Measurements from ENCODE around the gene RPP40.

RPP40 gene

DNA sequence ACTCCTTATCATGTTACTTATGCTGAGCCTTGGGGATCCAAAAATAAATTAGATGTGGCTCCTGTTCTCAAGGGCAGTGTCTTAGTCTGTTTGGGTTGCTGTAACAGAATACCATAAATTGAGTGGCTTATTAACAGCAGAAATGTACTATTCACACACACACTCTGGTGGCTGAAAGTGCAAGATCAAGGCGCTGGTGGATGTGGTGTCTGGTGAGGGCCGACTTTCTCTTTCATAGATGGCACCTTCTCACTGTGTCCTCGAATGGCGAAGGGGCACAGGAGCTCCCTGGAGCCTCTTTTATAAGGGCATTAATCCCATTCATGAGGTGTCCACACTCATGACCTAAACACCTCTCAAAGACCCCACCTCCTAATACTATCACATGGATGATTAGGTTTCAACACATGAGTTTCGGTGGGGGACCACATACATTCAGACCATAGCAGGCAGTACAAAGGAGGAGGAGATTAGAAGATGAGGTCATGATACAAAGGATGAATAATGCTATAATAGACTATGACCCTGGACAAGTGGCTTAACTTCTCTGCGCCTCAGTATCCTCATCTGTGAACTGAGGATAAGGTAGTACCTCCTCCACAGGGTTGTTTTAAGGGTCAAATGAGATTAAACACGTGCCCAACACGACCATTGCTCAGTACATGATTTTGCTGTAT lies 34.1 kb downstream of the RPP40 start:
- no peak for DNase-seq (ENCODE audit: low read depth)

GRCh38 chr6:4967301-4968030 lies 36.4 kb downstream of the RPP40 start:
- no peak for DNase-seq (ENCODE audit: low read depth)

GRCh38 chr6:4965562-4966389 lies 38.1 kb downstream of the RPP40 start:
- no peak for DNase-seq (ENCODE audit: low read depth)

GRCh38 chr6:4964675-4965561 lies 38.9 kb downstream of the RPP40 start:
- DNase-seq (ENCODE audit: low read depth) = no peak

DNA sequence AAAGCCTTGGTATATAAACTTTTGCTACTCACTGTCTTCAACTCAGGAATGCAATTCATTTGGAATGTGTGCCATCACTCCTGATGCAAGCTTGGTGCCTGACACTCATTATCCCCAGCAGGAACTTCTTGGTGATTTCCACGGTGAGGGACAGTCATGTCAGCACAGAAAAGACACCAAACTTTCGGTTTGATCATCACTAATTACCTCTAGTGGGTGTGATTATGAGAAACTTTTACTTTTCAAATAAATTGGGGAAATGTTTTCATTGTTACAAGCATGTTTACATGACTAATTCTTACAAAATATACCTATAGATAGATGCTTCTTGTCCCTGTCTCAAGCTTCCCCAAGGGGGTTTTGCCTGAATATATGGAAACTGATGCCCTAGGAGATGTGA lies 40.9 kb downstream of the RPP40 start:
- DNase-seq (ENCODE audit: low read depth) = no peak

DNA sequence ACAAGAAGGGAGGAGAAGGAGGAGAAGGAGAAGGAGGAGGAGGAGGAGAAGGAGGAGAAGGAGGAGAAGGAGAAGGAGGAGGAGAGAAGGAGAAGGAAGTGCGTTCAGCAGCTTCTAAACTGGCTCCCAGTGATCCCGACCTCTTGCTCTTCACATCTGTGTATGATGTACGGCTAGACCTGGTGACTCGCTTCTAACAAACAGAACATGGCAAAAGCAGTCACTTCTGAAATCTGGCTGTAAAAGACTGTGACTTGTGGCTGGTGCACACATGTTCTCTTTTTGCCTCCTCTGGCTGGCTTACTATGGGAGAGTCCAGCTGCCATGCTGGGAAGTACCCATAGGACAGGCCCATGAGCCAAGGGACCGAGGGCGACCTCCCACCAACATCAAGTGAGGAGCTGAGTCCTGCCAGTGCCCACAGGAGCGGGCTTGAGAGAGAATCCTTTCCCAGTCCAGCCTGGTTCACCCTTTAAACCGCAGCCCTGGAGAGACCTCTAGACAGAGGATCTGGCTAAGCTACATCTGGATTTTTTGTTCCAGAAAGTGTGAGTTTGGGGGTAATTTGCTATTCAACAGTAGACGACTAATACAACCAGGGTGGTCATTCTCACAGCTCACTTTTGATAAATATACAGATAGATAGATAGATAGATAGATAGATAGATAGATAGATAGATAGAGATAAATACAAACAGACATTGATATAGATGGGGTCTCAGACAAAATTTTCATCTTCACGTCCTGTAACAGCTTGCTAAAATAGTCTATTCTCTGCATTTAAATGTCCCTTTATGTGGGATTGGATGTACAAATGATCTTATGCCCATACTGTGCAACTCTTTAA lies 42.3 kb downstream of the RPP40 start:
- DNase-seq (ENCODE audit: low read depth) = no peak

DNA sequence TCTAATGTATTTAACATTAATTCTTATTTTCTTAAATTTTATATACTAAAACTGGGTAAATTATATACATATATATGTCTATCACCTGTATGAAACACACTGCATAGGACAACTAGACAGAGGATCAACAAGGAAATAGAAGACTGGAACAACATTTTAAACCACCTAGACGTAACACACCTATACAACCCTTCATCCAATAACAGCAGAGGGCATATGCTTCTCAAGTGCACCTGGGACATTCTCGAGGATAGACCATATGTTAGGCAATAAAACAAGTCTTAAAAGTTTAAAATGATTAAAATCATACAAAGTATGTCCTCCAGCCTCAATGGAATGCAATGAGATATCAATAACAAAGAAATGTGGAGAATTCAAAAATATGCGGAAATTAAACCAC lies 45.2 kb downstream of the RPP40 start:
- no peak for DNase-seq (ENCODE audit: low read depth)

DNA sequence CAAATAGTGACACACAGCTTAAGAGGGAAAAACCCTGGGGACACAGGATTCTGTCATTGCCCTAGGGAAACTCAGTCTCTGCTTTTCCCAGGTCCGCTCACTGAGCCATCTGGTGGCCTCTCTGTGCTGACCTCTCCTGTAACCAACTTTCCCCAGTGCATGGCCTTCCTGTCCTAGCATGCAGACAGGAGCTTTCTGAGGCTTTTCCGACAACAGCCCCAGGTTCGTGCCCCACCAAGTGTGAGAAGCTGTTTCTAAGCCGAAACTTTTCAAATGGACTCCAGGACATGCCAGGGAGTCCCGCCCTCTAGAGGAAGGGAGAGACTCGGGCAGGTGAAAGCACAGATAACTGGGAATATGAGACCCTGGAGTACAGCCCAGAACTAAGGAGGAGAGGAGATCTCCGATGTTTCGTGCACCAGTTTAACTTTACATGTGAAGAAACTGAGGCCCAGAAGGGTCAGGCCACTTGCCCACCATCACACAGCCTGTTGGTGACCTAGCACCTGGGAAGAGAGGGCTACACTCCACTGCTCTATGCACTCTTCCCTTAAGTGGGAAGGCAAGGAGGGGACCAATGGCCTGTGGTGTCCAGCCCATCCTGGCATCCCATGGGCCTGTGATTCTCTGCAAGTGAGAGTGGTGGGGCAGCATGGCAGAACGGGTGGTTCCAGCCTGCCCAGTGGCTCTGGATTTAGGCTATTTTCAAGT lies 46.2 kb downstream of the RPP40 start:
- no peak for DNase-seq (ENCODE audit: low read depth)

DNA sequence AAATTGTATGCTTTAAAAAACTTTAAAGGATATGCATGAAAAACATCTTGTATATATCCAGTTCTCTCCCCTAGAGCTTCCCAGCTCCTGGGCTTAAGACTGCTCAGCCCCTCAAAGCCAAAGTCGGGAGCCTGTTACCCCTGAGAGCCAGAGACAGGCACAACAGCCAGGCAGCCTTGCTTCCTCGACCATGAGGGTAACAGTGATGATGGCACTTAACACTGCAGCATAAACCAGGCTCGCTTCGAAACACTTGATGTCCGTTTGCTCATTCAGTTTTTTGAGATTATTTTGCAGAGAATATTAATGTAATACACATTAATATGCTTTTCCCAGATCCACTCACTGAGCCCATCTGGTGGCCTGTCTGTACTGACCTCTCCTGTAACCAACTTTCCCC lies 47.2 kb downstream of the RPP40 start:
- DNase-seq (ENCODE audit: low read depth) = no peak

DNA sequence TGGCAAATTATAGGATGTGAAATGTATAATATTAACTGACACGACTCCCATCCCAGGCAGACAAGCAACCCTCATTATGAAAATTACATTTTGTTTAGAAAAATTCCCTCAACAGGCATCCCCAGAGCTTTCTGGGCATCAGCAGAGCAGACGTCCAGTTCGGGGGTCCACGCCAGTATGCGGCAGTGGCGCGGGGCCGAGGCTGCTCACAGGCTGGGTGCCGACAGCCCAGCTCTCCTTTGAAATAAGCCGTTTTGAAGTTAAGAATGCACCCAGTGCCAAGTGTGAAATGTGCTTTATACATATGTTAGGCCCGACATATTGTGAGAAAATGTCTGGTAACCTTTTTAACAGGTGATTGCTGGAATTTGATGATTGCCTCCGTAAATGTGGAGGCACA lies 50.4 kb downstream of the RPP40 start:
- no peak for DNase-seq (ENCODE audit: low read depth)

GRCh38 chr6:4950836-4951533 lies 52.9 kb downstream of the RPP40 start:
- no peak for DNase-seq (ENCODE audit: low read depth)

GRCh38 chr6:4950076-4950475 lies 53.8 kb downstream of the RPP40 start:
- no peak for DNase-seq (ENCODE audit: low read depth)

GRCh38 chr6:4948781-4949450 lies 54.9 kb downstream of the RPP40 start:
- DNase-seq (ENCODE audit: low read depth) = no peak

GRCh38 chr6:4947716-4948115 lies 56.1 kb downstream of the RPP40 start:
- DNase-seq (ENCODE audit: low read depth) = no peak

DNA sequence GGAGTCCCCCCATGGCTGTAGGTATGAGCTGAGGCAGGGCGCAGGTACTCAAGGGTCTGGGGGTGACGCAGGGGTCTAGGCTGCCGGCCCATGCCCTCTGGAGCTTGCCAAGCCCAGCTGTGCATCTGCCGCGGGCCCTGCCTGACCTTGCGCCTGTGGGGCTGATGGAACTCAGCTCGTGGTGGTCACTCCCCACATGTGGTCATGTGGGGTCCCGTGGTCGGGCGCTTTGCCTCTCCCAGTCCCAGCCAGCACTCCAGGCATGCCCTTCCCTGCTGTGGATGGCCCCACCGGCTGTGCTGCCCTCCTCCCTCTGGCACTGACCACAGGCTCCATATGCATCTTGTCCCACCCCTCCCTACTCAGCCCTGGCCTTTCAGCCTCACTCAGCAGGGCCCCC lies 57.3 kb downstream of the RPP40 start:
- no peak for DNase-seq (ENCODE audit: low read depth)

All from HS-5 (cell line).